Keratinocyte (primary cell): ENCODE measurements around the gene NANOS3.

Experiments
- CTCF ChIP-seq, 3 experiments: IDR thresholded peaks in 1 of 3; conservative IDR thresholded peaks in 1 of 3; optimal IDR thresholded peaks in 1 of 3; 2 replicates in 2 of 3; 3 replicates in 1 of 3; pipeline versions ENCODE3 to v1.5.1; 2011; ENCODE audit warnings: low read length in 3 of 3, mild to moderate bottlenecking in 3 of 3, moderate library complexity in 2 of 3, control low read depth in 1 of 3, inconsistent platforms in 1 of 3; ENCODE audit not compliant: insufficient read depth in 2 of 3; ENCODE audit errors: extremely low read depth in 1 of 3
- EZH2 ChIP-seq: IDR thresholded peaks from one replicate; pipeline ENCODE4 v1.6.1; 2012; ENCODE audit warnings: inconsistent platforms, mild to moderate bottlenecking, low read length, moderate library complexity

GRCh38 chr19:13920524-13920923 lies 43.6 kb downstream of the NANOS3 start:
- TF ChIP-seq CTCF (optimal IDR thresholded peaks at IDR 0.05 in 1 of 3, IDR thresholded peaks at IDR 0.05 in 1 of 3, conservative IDR thresholded peaks at IDR 0.05 in 1 of 3; ENCODE audit: extremely low read depth in 1 of 3, insufficient read depth in 2 of 3, low read length in 3 of 3), result no peak
- TF ChIP-seq EZH2, result no peak
